ENCODE results near the gene AHSG.
"Not testable (repeated sequence)": the region's sequence is repeated elsewhere in the genome, so short reads cannot be mapped to it uniquely, and the experiment has no call there.

The AHSG gene

DNA sequence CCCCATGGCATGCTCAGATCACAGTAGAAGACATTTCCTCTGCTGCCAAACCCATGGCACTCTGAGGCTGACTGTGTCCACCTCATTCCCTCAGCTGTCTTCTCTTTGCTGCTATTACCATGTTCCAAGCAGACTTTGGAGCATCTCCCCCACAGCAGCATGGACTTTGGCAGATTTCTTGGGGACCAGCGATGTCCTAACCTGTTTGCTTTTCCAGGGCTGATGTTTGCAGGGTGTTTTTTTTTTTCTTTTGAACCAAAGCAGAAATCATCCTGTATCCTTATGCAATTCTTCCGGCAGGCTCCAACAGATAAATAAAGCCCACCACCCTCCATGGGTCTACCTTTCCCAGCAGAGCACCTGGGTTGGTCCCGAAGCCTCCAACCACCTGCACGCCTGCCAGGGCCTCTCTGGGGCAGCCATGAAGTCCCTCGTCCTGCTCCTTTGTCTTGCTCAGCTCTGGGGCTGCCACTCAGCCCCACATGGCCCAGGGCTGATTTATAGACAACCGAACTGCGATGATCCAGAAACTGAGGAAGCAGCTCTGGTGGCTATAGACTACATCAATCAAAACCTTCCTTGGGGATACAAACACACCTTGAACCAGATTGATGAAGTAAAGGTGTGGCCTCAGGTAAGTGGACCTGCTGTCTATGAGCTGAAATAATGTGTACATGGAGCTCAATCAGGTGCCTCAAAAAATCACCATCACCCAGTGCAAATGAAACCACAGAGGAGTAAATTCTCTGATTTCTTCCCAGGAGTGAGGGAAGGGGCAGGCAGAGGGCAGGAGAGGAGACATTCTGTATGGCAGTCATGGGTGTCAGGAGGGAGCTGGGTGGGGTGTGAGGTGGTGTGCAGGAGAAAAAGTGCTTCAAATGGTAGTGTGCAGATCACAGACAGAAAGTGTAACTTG is at the start of gene AHSG:
AHSG (plus strand) TSS at position 340 of the 916 bp plus-strand sequence; CDS start at position 422, 82 bp downstream.
- no peak for DNase-seq

DNA sequence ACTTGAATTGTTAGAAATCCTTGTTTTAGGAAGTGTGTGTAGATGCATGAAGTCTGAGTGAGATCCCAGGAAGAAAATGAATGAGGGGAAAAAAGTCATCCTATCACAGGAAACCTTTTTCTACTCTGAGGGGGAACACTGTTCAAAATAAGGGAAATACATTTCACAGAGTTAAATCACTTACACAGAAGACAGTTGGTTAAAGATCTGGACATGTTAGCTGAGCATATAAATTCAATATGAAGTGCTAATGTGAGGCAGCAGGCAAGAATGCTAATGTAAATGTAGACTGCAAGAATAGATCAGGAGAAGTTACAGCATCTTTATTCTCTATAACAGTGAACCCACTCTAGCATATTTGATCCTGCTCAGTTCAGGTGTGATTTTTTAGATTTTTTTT is 48.3 kb upstream of the AHSG start:
- no peak for DNase-seq

DNA sequence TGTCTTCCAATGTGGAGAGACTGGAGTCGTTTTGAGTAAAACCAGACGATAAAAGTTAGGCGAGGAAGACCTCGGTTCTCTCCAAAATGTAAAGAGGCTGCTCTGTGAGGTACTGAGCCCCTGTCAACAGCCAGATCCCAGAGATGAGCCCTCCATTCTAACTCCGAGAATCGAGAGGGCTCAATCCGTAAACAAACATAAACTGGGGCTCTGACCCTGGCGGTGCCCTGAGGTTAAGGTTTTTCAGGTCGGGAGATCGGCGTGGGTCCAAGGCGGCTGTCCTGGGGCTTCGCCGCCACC is 46.1 kb upstream of the AHSG start:
- no peak for DNase-seq

DNA sequence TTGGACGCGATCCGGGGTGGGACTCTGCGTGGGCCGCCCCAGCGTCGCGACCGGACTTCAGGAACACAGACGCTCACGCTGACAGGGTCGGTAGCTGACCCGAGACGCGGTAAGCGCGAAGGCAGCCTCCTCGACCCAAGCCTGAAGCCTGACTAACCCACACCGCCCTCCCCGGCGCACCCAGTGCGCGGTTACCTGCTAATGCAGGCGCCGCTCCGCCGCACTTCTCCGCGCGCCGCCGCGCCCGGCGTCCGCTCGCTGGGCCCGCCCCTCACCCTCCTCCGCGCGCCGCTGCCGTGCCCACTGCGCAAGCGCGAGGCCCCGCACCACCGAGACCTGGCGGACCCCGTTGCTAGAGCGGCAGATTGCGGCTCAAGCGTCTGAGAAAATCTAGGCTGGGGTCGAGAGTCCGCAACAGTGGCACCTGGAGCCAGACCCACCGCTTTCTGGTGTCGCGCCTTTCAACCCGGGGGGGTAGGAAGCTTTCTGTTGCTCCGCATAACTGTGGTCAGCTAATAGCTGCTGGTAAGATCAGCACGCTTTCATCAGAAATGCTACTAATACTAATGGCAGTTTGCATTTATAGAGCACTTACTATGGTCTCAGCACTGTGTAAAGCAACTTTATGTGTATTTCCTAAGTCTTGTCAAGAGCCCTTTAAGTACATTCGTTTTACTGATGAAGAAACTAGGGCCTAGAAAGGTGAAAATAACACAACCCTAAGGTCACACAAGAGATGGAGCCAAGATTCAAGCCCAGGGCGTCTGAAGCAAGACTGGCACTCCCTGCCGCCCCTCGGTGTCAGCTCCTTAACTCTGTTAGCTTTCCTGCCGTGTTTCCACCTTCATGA is 45.6 kb upstream of the AHSG start, which contains the start of gene TBCCD1:
TBCCD1 (minus strand) TSS at position 268 of the 850 bp plus-strand sequence. CDS start 3,010 bp downstream, outside the sequence.
- DNase-seq = peak; percentile 96 to 99

- not testable (repeated sequence) for DNase-seq
Measured at GRCh38 chr3:186569361-186569760, 43.5 kb upstream of the AHSG start.

DNA sequence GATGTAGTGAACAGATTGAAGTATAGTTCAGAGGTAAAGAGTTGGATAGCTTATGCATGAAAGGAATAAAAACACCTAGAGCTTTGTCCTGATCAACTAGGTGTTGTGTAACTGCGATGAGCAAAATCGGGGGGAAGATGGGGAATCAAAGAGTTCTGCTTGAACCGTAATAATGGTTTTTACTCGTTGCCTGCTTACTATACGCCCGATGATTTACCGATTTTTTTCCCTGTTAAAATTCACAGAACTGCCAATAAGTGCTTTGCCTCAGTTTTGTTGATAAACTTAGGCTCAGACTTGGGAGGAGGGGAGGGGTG is 43.1 kb upstream of the AHSG start:
- DNase-seq = no peak

DNA sequence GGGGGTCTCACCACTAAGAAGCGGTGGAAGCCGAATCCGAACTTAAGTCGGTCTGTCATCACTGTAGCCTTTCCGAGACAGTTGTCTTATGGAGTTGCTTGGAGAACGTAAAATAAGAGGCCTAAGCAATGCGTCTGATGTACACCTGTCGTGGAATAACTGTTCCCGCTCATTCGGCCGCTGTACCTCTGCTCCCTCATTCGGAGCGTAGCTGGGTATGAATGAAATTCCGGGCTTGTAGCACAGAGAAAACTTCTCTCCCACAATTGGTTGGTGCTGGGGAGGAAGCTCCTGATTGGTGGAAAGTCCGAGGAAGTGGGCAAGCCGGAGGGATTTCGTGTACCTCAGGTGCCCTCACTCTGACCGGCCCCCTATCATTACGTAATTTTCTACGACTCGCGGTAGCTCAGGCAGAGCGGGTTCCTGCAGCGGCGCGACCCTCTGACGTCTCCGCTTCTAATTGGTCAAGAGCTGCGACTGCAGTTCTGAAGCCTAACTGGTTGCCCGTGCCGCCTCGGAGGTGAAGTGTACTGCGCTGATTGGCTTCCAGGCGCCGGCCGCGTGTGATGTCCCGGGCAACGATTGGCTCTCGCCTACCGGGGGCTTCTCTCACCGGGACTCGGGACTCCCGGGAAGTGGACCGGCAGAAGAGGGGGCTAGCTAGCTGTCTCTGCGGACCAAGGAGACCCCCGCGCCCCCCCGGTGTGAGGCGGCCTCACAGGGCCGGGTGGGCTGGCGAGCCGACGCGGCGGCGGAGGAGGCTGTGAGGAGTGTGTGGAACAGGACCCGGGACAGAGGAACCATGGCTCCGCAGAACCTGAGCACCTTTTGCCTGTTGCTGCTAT is 42.5 kb upstream of the AHSG start, which contains the start of gene DNAJB11:
DNAJB11 (plus strand) TSS at position 625 of the 845 bp plus-strand sequence; CDS start at position 803, 178 bp downstream.
- peak; percentile 92 to 95 for DNase-seq

DNA sequence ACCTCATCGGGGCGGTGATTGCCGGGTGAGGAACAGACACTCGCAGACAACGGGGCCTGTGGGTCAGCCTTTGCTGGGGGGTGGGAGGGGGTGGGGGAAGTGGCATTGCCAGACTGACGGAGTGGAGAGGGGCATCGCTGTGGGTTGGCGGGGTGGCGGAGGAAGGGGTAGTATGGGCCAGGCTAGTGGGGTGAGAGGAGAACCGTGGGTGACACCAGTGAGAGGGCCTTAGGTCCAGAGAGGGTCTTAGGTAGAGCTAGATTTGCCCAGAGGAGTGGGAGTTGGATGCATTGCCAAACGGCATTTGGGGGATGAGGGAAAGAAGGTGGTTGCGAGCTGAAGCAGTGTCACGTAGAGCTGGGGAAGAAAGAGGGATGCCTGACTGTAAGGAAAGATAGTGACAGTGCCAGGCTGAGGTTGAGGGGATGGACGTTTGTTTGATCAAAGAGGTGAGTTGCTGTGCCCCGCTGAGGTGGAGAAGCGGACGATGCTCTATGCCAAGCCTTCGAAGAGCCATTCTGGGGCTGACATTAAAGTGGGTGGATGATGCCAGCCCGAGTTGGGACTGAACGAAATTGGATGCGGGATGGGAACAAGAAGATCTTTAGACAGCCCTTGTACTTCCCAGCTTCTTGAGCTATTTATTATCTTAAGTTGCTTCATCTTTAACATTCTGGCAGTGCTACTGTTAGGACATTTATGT is 41.8 kb upstream of the AHSG start:
- DNase-seq = peak in 1 of 2 donors; percentile 7

DNA sequence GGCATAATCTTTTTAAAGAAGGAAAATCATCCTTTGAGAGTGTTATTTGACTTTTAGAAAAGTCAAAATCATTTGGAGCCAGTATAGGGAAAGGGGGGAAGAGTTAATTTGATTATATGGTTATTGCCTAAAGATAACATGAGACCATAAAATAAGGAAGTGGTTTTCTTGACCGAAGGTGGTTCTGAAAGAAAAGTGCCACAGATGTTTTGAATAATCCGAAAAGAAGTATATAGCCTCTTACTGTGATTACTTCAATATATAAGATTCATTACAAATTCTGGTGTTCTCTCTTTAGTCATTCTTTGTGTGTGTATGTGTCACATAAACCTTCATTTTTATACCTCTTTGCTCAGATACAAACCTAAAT is 41.2 kb upstream of the AHSG start:
- DNase-seq = no peak

DNA sequence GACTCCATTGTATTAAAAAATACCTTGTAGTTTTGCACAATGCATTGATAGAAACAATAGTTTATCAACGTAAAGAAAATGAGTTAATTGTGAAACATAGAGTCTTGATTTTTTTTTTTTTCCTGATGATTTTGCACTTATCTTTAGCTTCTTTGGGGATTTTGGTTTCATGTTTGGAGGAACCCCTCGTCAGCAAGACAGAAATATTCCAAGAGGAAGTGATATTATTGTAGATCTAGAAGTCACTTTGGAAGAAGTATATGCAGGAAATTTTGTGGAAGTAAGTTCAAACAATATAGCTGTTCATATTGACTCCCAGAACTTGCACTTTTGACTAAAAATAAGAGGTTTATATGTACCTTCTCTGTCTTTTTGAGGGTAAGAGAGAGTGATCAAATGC is 35.3 kb upstream of the AHSG start:
- no peak for DNase-seq

DNA sequence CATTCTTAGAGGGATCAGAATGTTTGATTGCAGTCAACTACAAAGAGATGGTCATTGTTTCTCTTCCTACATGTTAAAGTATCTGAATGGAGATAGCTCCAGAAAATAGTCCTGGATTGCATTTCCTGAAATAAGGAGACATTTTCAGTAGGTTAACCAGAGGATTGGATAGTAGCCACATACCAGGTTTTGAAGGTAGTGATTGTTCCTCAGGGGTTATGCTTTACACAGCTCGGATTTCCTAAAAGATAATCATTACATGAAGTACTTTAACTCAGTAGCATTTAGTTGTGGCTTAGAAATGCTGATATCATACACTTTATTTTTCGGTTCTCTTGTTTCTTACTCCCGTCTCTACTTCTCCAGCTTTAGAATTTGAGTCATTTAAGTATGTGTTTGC is 32.1 kb upstream of the AHSG start:
- no peak for DNase-seq

GRCh38 chr3:186582541-186582940 is 30.3 kb upstream of the AHSG start:
- no peak for DNase-seq

DNA sequence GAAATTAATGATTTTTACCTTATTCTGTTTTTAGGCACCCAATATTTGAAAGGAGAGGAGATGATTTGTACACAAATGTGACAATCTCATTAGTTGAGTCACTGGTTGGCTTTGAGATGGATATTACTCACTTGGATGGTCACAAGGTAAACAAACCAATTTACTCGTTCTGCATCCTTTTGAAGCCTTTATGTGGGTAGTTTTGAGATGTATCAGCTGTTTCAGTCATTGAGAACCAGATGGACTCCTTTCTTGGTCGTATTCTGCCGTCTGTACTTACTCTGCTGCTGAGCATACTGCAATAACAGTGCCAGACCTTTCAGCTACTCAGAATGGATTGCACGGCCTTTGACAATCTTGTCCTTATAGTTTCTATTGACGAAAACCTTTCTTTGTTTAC is 29.0 kb upstream of the AHSG start:
- no peak for DNase-seq

- not testable (repeated sequence) for DNase-seq
Measured at GRCh38 chr3:186586245-186586644, 26.6 kb upstream of the AHSG start.

GRCh38 chr3:186587183-186587582 is 25.7 kb upstream of the AHSG start:
- no peak for DNase-seq

- no peak for DNase-seq
Measured at GRCh38 chr3:186588632-186589031, 24.2 kb upstream of the AHSG start.

GRCh38 chr3:186589121-186589520 is 23.7 kb upstream of the AHSG start:
- no peak for DNase-seq

DNA sequence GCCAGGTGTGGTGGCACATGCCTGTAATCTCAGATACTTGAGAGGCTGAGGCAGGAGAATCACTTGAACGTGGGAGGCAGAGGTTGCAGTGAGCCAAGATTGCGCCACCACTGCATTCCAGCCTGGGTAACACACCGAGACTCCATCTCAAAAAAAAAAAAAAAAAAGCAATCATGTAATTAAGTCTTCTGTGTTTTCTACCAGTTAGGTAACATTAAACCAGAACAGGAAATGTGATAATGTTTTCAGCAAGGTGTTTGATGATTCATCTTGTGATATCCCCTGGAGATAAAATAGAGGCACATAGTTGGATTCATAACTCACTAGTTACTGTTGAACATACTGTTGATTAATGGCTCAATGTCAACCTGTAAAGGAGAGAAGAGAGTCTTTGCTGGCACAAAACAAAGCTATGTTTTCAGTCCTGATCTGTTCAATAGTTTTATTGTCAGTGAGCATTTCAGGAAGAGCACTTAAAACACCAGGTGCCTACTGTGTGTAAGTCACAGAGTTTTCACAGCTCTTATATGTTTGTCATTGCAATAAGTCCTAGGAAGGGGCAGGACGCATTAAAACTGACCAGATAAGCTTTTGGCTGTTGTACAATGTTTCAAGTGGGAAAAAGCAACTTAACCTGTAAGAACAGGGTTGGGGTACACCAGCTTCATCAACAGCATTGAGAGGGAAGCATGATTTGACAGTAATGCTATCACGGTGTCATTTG is 22.8 kb upstream of the AHSG start:
- no peak for DNase-seq

- no peak for DNase-seq
Measured at GRCh38 chr3:186590580-186591295, 22.1 kb upstream of the AHSG start.

GRCh38 chr3:186592682-186593081 is 20.2 kb upstream of the AHSG start:
- DNase-seq = no peak

DNA sequence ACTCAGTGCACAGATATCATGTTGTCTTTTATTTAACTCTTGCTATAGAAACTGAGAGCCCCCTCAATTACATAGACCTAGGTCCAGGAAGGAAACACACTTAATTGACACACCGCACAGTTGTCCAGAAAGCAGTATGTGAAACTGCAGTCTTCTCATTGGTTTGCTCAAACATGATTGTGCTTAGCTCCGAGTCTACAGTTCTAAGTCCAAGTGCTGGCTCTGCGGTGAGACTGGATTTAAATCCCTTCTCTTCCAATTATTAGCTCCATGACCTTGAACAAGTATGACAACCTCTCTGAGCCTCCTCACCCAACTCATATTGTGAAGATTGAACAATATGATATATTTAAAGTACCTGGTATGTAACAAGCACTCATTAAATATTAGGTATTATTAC is 19.0 kb upstream of the AHSG start:
- no peak for DNase-seq

Measured in stimulated activated CD4-positive, alpha-beta T cell treated with anti-CD3 and anti-CD28 coated beads, Interleukin-2, amount 100 ng/mL, for 48 hours (primary cell).